Measurements from ENCODE around the gene SLCO2A1.

- TF ChIP-seq POLR2A (IDR thresholded peaks at IDR 0.05; ENCODE audit: low read depth, low read length) = no peak
- no peak for TF ChIP-seq RAD21 (IDR thresholded peaks at IDR 0.05; ENCODE audit: low read length)
- TF ChIP-seq, protein P1, sequence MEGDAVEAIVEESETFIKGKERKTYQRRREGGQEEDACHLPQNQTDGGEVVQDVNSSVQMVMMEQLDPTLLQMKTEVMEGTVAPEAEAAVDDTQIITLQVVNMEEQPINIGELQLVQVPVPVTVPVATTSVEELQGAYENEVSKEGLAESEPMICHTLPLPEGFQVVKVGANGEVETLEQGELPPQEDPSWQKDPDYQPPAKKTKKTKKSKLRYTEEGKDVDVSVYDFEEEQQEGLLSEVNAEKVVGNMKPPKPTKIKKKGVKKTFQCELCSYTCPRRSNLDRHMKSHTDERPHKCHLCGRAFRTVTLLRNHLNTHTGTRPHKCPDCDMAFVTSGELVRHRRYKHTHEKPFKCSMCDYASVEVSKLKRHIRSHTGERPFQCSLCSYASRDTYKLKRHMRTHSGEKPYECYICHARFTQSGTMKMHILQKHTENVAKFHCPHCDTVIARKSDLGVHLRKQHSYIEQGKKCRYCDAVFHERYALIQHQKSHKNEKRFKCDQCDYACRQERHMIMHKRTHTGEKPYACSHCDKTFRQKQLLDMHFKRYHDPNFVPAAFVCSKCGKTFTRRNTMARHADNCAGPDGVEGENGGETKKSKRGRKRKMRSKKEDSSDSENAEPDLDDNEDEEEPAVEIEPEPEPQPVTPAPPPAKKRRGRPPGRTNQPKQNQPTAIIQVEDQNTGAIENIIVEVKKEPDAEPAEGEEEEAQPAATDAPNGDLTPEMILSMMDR (conservative IDR thresholded peaks at IDR 0.05; ENCODE audit: low read depth, low read length) = no peak
- TF ChIP-seq BHLHE40 (IDR thresholded peaks at IDR 0.05; ENCODE audit: low read depth, low read length) = no peak
Measured at GRCh38 chr3:133894353-133895207, 135.1 kb downstream of the SLCO2A1 start.
